Lower leg skin (tissue), 3 donors: Measurements from ENCODE around the gene CAB39.

Experiments
- POLR2A ChIP-seq, 2 donors: fragments of 450-650 bp; IDR thresholded peaks; one replicate each; pipeline ENCODE4 v1.6.1; 2016 to 2017; ENCODE audit warnings: antibody characterized with exemption in 2 of 2, mild to moderate bottlenecking in 1 of 2, moderate library complexity in 1 of 2
- TF ChIP-seq, protein P1 (sequence below), 3 donors: fragments of 450-650 bp; IDR thresholded peaks; one replicate each; pipeline ENCODE4 v1.5.1; 2016; ENCODE audit warnings: antibody characterized with exemption in 3 of 3, mild to moderate bottlenecking in 3 of 3, moderate library complexity in 2 of 3

DNA sequence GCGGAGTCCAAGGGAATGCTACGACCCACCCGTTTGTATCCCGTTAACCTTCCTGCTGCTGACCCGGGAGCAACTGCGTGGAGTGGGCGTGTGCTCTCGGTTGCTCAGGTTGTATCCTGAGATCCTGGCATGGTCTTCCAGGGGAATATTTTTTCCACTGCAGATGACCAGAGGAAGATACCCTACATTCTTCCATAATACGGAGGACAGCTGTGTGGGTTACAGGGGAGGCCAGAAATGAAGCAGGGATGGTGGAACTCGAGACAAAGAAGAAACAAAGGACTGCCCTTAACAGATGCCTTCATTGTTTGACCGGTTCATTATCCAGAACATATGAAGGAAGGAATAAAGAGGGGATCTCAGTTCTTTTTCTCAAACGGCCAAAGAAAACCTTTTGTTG is 39.8 kb upstream of the CAB39 start:
- TF ChIP-seq, protein P1, sequence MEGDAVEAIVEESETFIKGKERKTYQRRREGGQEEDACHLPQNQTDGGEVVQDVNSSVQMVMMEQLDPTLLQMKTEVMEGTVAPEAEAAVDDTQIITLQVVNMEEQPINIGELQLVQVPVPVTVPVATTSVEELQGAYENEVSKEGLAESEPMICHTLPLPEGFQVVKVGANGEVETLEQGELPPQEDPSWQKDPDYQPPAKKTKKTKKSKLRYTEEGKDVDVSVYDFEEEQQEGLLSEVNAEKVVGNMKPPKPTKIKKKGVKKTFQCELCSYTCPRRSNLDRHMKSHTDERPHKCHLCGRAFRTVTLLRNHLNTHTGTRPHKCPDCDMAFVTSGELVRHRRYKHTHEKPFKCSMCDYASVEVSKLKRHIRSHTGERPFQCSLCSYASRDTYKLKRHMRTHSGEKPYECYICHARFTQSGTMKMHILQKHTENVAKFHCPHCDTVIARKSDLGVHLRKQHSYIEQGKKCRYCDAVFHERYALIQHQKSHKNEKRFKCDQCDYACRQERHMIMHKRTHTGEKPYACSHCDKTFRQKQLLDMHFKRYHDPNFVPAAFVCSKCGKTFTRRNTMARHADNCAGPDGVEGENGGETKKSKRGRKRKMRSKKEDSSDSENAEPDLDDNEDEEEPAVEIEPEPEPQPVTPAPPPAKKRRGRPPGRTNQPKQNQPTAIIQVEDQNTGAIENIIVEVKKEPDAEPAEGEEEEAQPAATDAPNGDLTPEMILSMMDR (IDR thresholded peaks at IDR 0.05), result no peak
- TF ChIP-seq POLR2A (IDR thresholded peaks at IDR 0.05), result no peak
